Measurements from ENCODE around the gene TRPM6.

DNA sequence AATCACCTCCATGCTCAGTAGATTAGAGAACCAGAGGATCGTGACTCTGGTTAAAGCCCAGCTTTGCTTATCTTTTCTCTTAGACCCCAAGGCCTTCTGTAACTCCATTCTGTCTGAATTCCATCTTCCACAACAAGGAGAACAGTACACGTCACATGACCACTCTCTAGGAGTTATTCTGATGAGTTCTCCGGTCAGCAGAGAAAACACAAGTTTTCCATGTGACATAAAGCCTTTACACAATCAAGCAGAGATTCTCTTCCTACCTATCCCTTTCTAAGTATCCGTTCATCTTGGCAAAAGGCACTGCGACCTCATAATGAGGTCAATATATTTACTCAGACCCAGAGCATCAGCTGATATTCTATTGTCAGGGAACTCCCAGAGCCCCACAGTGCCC, 112.3 kb downstream of the TRPM6 start:
- no peak for TF ChIP-seq POLR2A (IDR thresholded peaks at IDR 0.05)
- no peak for TF ChIP-seq CTCF (IDR thresholded peaks at IDR 0.05)
- no peak for TF ChIP-seq EP300 (IDR thresholded peaks at IDR 0.05)

All from stomach (tissue), 4 donors.